GM21390 (cell line): ENCODE measurements around the gene DALRD3.

Source experiments
- ATAC-seq: cut with Tn5 transposase; IDR thresholded peaks from one replicate; pipeline ENCODE4 v1.9.1; 2021; ENCODE audit not compliant: unreplicated experiment

The DALRD3 gene

DNA sequence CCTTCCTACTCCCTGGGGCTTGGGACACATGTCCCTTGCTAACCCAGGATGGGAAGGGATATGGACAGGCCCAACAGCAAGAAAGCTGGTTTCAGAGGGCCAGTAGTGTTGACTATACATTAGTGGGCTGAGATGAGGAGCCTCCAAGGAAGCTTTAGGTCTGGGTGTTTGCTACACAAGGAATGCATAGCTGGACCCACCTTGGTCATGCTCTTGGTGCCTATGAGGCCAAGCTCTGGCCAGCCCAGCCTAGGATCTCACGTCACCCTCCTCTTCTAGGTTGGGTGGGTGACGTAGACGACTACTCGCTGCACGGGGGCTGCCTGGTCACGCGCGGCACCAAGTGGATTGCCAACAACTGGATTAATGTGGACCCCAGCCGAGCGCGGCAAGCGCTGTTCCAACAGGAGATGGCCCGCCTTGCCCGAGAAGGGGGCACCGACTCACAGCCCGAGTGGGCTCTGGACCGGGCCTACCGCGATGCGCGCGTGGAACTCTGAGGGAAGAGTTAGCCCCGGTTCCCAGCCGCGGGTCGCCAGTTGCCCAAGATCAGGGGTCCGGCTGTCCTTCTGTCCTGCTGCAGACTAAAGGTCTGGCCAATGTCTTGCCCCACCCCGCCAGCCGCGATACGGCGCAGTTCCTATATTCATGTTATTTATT, 11.8 kb downstream of the DALRD3 start:
- no peak for ATAC-seq

DNA sequence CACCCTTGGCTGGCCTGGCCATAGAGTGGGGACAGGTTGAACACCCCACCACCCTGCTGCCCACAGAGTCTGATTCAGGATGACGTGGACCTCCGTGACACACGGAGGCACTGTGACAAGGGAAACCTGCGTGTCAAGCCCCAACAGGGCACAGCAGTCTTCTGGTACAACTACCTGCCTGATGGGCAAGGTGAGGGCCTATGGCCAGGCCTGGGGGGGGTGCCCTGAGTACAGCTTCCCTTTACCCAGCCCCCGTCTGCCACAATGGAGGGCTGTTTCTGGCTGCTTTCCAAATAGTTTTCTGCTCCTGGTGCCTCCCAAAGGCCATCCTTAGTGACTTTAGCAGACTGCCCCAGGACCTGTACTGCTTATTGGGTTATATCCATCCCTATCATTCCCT, 12.4 kb downstream of the DALRD3 start:
- no peak for ATAC-seq

DNA sequence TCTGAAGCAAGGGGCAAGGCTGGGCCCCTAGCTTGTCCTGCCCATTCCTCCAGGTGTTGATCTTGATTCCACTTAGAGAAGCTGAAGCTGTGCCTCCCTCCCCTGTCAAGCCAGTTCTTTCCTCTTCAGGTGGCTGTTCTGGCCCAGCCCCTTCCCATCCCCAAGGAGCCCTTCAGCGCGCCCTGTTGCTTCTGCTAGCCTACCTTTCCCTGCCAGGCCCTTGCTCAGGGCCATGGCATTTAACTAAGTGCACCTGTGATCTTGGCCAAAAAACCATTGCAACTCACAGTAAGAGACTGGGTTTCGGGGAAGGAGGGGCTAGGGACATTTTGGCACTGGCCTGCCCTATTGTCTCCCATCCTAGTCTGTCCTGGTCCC, 13.1 kb downstream of the DALRD3 start:
- no peak for ATAC-seq

DNA sequence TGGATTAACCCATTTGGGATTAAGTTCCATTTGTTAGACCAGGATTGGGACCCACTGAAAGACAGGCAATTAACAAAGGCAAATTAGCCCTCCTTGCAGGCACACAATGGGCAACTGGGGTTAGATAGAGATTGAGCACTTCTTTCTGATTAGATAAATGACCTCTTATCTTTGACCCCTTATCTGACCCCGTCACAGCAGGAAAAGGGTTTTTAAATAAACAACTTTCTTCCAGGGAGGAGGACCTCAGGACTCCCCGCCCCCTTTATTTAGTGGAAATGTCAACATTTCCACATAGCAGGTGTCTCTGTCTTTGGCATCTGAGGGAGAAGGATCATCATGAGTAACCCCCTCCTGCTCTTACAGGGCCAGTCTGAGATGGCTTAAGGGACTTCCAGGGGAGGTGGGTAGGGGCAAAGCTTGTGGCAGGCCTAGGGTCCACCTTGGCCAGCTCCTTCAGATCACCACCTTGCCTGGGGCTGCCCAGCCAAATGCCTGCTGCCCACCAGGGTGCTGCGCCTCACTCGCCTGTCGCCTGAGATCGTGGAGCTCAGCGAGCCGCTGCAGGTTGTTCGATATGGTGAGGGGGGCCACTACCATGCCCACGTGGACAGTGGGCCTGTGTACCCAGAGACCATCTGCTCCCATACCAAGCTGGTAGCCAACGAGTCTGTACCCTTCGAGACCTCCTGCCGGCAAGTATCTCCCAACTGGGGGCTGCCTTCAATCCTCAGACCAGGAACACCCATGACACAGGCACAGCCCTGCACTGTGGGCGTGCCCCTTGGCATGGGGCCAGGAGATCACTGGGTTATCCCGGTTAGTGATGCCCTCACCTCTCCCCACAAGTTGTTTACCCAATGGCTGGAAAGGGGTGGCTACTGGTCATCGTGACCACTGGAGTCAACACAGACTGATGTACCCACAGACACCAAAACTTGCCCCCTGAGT, 13.8 kb downstream of the DALRD3 start:
- no peak for ATAC-seq

DNA sequence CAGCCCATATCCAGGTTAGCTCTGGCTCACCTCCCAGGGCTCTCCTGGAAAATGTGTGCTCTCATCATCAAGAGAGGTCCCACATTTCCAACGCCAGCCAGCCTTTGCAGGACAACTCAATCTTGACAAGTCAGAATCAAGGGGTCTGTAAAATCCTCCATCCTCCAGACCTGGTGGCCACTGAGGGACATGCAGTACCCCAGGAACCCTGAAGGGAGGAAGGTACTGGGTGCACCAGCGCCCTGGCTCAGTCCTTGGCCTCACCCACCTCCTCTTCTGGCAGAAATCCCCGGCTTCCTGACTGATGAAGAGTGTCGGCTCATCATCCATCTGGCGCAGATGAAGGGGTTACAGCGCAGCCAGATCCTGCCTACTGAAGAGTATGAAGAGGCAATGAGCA, 17.2 kb downstream of the DALRD3 start:
- ATAC-seq, result no peak

DNA sequence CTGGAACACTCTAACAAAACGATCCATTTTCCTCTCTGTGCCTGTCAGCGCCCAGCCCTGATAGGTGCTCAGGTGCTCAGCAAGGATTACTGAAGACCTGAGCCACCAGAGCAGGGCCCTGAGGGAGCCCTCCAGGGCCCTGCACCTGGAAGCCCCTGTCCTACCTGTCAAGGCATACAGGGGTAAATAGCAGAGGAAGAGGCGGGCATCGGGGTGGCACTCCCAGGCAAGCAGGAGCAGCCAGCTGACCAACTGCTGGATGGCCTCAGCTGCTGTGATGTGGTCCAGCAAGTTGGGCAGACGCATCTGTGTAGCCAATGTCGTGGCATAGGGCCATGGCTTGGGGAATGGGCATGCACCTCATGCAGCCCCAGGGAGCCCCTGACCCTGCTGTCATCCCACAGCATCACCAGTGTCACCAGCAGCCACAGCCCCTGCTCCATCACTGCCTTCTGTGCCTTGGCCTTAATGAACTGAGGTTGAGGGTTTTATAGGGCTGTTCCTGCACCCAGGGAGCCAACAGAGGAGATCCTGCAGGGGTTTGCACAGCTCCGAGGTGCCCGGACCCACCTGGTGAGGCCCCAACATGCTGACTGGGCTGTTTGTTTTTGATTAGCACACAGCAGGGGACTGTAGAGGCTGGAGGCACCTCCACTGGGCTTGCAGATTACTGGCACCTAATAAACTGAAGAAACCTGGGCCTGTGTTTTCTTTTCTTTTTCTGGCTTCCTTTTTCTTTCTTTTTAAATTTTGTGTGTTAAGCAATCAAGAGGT, 19.1 kb downstream of the DALRD3 start:
- ATAC-seq, result no peak

DNA sequence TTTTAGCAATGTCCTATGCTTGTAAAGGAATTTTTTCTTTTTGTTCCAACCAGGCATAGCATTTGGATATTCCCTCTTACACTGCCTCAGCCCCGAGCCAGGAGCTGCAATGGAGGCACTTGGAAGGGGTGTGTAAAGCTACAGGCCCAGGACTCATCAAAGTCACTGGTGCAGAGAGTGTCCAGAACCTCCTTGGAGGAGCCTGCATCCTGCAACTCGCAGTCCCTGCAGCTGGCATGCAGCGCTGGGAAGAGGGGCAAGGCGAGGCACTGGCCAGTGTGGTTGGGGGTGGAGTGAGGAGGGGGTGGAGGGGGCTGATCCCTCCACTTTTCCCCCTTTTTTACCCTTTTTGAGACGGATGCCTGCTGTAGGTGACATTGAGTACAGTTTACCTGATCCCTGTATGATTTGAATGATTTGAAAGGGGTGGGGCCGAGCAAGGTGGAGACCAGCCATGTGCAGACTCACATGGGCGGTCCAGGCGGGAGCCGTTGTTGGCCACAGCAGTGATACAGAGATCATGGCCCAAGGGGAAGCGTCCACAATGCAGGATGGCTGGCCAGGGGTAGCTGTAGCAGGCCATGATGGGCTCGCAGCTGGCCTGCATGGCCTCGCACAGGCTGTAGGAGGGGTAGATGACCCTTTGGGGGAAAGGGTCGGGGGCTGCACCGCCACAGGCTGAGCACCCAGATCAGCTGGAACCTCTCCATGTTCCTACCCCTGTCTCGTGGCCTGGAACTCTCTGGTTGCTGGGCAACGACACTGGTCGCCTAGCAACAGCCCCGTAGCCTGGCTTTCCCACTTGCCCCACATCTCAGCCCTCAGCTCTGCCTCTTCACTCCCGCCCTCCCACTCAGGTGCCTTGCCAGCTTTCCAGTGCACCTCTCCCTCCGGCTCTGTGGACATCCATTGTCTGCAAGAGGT, 20.4 kb downstream of the DALRD3 start:
- ATAC-seq, result no peak

DNA sequence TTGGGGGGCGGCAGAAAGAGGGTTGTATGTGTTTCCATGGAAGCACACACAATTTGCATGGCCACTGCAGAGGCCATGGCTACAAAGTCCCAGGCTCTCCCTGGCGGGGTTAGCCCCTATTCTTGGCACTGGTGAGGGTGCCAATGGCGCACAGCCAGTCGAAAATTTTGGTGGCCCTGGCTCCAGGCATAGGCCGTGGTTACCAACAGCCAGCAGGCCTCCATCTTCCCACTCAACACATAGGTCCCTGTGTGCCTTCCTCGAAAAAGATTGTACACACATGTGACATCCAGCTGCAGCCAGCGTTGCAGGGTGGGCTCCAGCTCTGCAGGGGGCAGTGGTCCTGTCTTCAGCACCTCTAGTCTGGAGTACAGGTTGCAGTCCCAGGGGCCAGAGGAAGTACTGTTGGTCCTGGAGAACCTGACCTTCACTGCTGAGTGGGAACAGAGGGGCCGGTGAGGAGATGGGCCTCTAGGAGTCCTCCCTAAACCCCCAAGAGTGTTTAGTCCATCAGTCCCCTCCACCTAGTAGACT, 21.2 kb downstream of the DALRD3 start:
- no peak for ATAC-seq

DNA sequence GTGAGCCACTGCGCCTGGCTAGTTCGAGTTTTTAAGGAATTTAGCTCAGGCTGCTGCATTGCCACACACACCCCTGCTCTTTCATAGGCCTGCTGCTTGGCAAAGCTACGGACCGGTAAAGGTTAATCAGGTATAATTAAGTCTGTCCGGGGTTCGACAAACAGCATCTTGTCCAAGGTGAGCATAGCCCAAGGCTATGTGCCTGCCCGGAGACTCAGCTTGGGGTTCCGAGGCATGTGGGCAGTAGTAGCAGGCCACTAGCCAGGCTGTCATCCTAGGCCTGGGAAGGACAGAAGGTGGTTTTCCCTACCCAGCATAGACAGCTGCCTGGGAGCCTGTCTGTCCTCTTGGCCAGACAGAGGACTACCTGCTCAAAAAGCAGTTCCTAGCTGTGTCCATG, 21.7 kb downstream of the DALRD3 start:
- no peak for ATAC-seq

DNA sequence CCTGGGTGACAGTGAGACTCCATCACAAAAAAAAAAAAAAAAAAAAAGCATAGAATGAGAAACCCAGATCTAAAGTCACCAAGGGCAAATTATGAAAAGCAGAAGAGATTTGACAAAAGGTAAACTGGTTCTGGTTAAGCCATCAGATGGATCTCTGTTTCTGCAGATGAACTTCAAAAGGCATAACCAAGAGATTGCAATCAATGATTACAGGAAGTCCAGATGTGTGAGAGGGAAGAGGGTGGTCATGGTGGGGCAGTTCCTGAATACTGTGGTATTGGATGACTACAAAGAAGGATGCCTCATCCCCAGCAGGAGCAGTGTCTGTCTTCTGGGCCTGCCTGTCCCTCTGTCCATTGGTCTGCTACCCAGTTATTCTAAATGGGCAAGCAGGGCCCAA, 24.5 kb downstream of the DALRD3 start:
- ATAC-seq, result no peak

DNA sequence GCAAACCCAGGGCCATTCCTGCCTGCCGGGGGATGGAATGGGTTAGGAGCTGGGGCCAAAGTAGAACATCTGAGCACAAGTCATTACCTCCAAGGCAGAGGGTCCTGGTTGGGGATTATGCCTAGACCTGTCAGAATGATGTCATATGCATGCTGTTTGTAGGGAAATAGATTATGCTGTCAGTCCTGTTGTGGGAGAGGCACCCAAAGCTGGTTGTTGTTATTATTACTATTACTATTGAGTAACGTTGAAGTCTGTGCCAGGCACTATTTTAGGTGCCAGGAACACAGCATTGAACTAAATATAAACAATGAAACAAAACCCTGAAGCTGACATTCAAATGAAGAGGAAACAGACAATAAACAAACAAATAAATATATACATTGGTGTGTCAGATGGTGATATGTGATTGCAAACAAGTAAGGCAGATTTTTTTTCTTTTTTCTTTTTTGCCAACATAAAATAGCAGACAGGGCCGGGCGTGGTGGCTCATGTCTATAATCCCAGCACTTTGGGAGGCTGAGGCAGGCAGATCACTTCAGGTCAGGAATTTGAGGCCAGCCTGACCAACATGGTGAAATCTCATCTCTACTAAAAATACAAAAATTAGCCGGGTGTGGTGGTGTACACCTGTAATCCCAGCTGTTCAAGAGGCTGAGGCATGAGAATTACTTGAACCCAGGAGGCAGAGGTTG, 26.4 kb downstream of the DALRD3 start:
- ATAC-seq, result no peak

DNA sequence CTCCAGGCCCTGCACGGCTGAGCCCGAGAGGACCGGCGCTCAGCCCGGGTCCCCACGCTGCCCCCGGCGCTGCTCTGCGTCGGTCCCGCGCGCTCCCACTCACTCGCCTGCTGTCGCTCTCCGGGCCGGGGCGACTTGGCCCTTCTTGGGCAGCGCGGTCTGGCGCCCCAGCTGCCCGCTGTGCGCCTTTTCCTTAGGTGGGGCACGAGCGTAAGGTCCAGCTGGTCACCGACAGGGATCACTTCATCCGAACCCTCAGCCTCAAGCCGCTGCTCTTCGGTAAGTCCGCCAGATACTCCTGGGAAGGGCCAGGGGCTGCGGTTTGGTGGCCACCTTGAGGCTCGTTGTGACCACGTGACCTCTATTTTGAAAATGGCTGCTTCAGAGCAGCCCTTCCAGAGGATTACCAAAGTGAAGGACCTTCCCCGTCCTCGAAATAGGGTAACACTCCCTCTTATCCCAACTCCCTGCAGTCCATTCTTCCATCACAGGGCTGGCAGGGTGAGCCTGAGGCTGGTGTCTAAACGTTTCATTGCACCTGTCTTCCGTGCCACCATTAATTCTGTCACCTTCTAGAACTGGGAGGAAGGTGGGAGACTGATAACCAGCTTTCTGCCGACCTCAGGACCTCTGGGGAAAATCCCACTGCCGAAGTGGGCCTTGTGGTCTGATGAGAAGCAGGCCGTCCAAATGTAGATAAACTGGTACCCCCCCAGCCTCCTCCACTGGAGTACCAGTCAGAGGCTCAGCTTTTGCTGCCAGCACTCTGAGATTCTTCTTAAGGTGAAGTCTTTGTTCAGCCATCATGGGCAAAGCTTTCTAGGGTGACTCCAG, 27.5 kb downstream of the DALRD3 start:
- no peak for ATAC-seq

DNA sequence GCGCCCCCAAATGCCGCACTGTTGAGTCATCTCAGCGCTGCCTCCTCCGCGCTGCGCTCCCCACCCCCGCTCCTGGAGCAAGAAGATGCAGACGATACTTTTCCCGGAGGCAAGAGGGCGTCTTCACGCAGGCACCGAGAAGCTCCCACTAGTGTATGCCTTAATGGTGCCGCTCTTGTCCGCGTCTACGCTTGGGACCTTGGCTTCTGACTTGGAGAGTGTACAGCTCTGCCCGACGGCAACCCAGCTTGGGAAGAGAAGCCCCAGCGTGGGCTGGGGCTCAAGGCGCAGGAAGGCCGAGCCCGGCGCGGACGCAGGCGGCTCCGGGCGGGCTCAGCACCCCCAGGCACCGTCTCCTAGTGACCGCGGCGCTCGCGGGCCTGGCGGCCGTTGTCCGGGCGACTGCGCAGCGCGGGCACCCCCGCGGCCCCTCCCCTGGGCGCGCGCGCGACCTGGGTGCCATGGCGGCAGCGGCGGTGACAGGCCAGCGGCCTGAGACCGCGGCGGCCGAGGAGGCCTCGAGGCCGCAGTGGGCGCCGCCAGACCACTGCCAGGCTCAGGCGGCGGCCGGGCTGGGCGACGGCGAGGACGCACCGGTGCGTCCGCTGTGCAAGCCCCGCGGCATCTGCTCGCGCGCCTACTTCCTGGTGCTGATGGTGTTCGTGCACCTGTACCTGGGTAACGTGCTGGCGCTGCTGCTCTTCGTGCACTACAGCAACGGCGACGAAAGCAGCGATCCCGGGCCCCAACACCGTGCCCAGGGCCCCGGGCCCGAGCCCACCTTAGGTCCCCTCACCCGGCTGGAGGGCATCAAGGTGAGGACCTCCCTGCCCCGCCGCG, 28.4 kb downstream of the DALRD3 start, which contains the start of gene P4HTM:
Gene P4HTM, plus strand, starts transcription at position 446 of the 840 bp plus-strand sequence. Its CDS starts 16 bp downstream, at position 462.
- peak; percentile 48 for ATAC-seq

DNA sequence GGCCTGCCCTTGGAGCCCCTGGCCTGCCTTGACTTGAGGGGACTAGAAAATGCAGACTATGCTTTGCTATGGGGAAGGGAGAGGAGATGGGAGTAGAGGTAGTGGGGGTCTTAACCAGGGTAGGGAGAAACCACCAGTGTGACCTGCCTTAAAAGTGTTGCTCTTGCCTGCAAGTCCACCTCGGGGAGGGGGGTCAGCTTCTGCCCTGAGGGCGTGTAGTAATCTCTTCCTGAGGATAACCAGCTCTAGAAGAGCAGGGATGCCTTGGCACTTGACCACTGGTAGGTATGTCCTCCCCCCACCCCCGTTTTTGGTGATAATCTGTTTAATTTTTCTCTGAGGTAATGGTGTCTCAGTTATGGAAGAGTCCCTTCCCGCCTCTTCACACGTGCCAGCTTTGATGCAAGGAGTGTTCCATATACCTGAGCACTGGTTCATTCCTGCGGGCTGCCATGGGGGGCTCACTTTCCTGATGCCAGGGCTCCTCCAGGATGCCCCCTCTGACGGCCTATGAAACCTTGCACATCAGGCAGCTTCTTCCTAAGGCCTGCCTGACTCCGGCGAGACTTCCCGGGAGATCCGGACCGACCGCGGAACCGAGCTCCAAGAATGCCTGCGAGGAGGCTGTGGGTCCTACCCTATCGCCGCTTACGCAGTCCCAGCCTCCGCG, 29.1 kb downstream of the DALRD3 start:
- ATAC-seq, result peak; percentile 3

DNA sequence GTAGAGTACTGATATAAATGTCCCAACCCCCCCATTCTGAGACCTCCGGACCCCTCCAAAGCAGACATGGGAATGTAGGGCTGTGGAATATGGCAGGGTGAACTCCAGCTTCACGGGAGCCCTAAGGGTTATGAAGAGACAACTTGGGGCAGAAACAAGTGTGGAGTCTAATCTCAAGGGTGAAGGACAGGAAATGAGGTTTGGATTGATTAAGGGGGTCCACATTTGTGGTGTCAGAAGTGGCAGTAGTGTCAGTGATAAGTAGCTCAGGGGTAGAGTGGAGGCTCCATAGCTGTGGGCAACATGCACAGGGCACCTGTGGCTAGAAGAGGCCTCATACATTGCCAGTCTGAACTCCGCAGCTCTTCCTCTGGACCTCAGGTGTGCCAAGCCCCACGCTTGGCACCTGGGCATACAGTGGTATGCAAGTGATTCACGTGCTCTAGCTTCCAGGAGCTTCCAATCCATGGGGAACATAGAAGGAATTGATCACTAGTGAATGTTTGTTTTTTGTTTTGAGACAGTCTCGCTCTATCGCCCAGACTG, 32.5 kb downstream of the DALRD3 start:
- no peak for ATAC-seq

DNA sequence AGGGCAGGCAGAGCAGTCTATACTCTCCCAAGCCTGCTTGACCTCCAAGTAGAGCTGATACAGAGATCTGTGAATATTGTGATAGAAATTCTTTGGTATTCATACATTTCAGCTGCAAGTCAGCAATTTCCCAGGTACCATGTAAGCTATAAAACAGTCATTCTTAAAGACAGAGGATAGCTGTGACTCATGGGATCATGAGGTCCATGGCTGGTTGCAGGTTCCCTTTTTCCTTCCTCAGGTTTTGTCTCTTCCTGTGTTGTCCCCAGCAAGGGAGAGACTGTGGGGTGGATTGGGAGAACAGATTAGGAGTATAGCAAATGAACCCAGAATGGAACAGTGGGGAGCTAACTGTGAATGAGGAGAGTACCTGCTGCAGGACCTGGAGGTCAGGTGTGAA, 33.7 kb downstream of the DALRD3 start:
- ATAC-seq, result no peak

DNA sequence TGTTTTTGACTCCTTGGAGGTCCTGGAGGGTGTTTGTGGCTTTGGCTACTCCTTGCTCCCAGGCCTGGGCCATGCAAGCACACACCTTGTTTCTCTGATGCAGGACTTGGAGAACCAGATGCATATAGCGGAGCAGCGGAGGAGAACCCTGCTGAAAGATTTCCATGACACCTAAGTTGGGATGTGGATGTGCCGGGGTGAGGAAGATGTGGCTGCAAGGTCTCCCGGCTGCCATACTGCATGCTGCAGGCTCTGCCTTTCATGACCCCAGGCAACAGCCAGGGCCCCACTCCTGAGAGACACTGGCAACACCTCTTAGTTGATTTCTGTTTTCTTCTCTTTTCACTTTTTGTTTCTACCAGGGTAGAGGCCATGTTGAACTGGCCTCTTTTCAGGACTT, 35.3 kb downstream of the DALRD3 start:
- ATAC-seq, result no peak
